Adrenal gland (tissue), 5 donors: Measurements from ENCODE around the gene OAT.

Experiments used
- POLR2A ChIP-seq, 2 donors: fragments of 450-650 bp; IDR thresholded peaks; one replicate each; pipeline ENCODE4 v1.6.1; 2017; ENCODE audit warnings: antibody characterized with exemption in 2 of 2, mild to moderate bottlenecking in 2 of 2, moderate library complexity in 1 of 2
- TF ChIP-seq, protein P1 (sequence below), 6 experiments: fragments of 450-650 bp in 4 of 6; fragments of 200-600 bp in 2 of 6; sonication (generic) in 1 of 6; IDR thresholded peaks; 1 replicate in 5 of 6; 2 replicates in 1 of 6; pipeline versions ENCODE4 v1.5.1 to v1.8.0; 2016 to 2021; ENCODE audit warnings: antibody characterized with exemption in 6 of 6, mild to moderate bottlenecking in 2 of 6, moderate library complexity in 1 of 6
- donor health status: DM: no; HTN: no; CAD: no.

- TF ChIP-seq, protein P1, sequence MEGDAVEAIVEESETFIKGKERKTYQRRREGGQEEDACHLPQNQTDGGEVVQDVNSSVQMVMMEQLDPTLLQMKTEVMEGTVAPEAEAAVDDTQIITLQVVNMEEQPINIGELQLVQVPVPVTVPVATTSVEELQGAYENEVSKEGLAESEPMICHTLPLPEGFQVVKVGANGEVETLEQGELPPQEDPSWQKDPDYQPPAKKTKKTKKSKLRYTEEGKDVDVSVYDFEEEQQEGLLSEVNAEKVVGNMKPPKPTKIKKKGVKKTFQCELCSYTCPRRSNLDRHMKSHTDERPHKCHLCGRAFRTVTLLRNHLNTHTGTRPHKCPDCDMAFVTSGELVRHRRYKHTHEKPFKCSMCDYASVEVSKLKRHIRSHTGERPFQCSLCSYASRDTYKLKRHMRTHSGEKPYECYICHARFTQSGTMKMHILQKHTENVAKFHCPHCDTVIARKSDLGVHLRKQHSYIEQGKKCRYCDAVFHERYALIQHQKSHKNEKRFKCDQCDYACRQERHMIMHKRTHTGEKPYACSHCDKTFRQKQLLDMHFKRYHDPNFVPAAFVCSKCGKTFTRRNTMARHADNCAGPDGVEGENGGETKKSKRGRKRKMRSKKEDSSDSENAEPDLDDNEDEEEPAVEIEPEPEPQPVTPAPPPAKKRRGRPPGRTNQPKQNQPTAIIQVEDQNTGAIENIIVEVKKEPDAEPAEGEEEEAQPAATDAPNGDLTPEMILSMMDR (IDR thresholded peaks at IDR 0.05): no peak
- TF ChIP-seq POLR2A (IDR thresholded peaks at IDR 0.05): no peak
These were observed 67.9 kb downstream of the OAT start for GRCh38 chr10:124350806-124351205.
